Pancreas (tissue), 10 donors: ENCODE results near the gene KRTAP10-12. TPM values are rescaled to one million over a fixed set of nuclear protein-coding genes. Genes with fewer than 3 reads are reported as not detected.

Source experiments
- ATAC-seq, 4 donors: fragments of 200-7000 bp; cut with Tn5 transposase; one replicate each; pipeline versions ENCODE4 v1.8.0 to v1.9.1; 2020; ENCODE audit warnings: mild to moderate bottlenecking in 4 of 4, moderate library complexity in 4 of 4
- DNase-seq, 6 donors: peaks; one replicate each; pipeline ENCODE4 v3.0.0-alpha.2; 2020
- FAIRE-seq: peaks from 2 replicates; lab custom pipeline; 2012; peaks lifted over from hg19 to GRCh38; lab: Jason Lieb, UNC
- H3K27ac ChIP-seq, 4 donors: fragments of 200-600 bp; sonication (generic); 1 replicate in 3 of 4; 2 replicates in 1 of 4; pipeline versions ENCODE4 v1.5.0 to v1.8.0; 2020
- H3K27me3 ChIP-seq, 4 donors: fragments of 200-600 bp; one replicate each; pipeline ENCODE4 v1.8.0; 2021
- H3K36me3 ChIP-seq, 3 donors: fragments of 200-600 bp; sonication (generic) in 1 of 3; one replicate each; pipeline versions ENCODE4 v1.5.0 to v1.8.0; 2020 to 2021
- H3K4me1 ChIP-seq, 3 donors: fragments of 200-600 bp; one replicate each; pipeline ENCODE4 v1.8.0; 2021
- H3K4me3 ChIP-seq, 4 donors: fragments of 200-600 bp; sonication (generic) in 2 of 4; one replicate each; pipeline versions ENCODE4 v1.5.0 to v1.8.0; 2020 to 2021
- H3K9me3 ChIP-seq, 4 donors: fragments of 200-600 bp; one replicate each; pipeline ENCODE4 v1.8.0; 2021
- WGBS, 2 donors: extraction: QIAGEN DNeasy Blood & Tissue Kit; methylation state at CpG; one replicate each; pipeline ENCODE4 v1.1.7; 2013; 5-methylcytosine and 5-hydroxymethylcytosine counted together
- intact Hi-C, 3 donors: fragments of 100-400 bp; cut with DNase I; formaldehyde crosslinking; loops; one replicate each; pipeline versions ENCODE4 v1.11.1 to v1.14.2; 2022
- polyA plus RNA-seq, 2 donors: library from polyadenylated mRNA; stranded (reverse); fragments of 200-250 nt; gene quantifications; one replicate each; pipeline ENCODE4 v1.2.3, GENCODE V29; 2013
- total RNA-seq, 6 donors: library from RNA; stranded (reverse); fragmentation: NEBNext Ultra II Directional in 4 of 6; extraction: Animal tissue kit (Norgen Biotek cat#: 25700) in 4 of 6; gene quantifications; one replicate each; pipeline versions ENCODE4 v1.2.1 to v1.2.4, GENCODE V29; 2021 to 2023
- TF ChIP-seq, protein P1 (sequence below), 4 donors: fragments of 200-600 bp; sonication (generic) in 3 of 4; IDR thresholded peaks; one replicate each; pipeline versions ENCODE4 v1.5.0 to v1.8.0; 2021; ENCODE audit warnings: antibody characterized with exemption in 4 of 4
- donor health status: healthy with polysubstance abuse.
- donor health status: DM: no; HTN: no; CAD: no; lungs with moderate emphysema.
- donor health status: DM: no; HTN: no; CAD: no.
- donor health status: control.
- donor health status: control.
- donor health status: Bipolar disorder and iron deficiency.
- donor health status: DM: yes; HTN: yes; CAD: no.
- donor health status: DM: no; HTN: no; CAD: no.
- donor health status: DM: no; HTN: no; CAD: no.
- donor health status: DM: yes; HTN: yes; CAD: no.

KRTAP10-12 gene
- total and polyA plus RNA-seq, 8 donors: not detected

DNA sequence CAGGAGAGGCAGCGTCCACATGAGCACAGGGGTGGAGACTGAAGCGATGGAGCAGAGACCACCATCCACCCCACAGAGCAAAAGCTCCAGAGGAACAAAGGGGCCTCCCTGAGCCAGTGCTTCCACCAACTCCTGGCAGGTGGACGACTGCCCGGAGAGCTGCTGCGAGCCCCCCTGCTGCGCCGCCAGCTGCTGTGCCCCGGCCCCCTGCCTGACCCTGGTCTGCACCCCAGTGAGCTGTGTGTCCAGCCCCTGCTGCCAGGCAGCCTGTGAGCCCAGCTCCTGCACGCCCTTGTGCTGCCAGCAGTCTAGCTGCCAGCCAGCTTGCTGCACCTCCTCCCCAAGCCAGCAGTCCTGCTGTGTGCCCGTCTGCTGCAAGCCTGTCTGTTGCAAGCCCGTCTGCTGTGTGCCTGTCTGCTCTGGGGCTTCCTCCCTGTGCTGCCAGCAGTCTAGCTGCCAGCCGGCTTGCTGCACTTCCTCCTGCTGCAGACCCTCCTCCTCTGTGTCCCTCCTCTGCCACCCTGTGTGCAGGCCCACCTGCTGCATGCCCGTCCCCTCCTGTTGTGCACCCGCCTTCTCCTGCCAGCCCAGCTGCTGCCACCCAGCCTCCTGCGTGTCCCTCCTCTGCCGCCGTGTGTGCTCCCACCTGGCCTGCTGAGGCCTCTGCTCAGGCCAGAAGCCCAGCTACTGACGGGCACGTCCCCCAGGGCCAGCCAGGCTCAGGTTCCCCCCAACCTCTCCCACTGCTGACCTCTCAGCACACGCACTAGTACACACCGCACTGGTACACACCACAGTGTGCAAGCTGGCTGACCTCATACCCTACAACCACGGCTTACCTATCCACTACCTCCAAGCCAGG is 5.4 kb downstream of the KRTAP10-12 start:
- no peaks in the 10 kb centered on the region for H3K4me1 ChIP-seq
- intact Hi-C loops: no loop called here
- ATAC-seq (no peak), DNase-seq (peak in 1 of 6 donors; percentile 50), FAIRE-seq (no peak)
- TF ChIP-seq, protein P1, sequence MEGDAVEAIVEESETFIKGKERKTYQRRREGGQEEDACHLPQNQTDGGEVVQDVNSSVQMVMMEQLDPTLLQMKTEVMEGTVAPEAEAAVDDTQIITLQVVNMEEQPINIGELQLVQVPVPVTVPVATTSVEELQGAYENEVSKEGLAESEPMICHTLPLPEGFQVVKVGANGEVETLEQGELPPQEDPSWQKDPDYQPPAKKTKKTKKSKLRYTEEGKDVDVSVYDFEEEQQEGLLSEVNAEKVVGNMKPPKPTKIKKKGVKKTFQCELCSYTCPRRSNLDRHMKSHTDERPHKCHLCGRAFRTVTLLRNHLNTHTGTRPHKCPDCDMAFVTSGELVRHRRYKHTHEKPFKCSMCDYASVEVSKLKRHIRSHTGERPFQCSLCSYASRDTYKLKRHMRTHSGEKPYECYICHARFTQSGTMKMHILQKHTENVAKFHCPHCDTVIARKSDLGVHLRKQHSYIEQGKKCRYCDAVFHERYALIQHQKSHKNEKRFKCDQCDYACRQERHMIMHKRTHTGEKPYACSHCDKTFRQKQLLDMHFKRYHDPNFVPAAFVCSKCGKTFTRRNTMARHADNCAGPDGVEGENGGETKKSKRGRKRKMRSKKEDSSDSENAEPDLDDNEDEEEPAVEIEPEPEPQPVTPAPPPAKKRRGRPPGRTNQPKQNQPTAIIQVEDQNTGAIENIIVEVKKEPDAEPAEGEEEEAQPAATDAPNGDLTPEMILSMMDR (IDR thresholded peaks at IDR 0.05): no peak
- WGBS, 2 donors: 51 to 68% methylated on average over 18 to 22 of the region's 22 CpGs
- no peaks in the 10 kb centered on the region for H3K9me3 ChIP-seq
- H3K27me3 ChIP-seq: peaks cover 0 to 18% (median 4%) of the 10 kb centered on the region in 4 donors
- H3K36me3 ChIP-seq: no peaks in the 10 kb centered on the region
- H3K27ac ChIP-seq: no peak overlapping the region
- no peak overlapping the region for H3K4me3 ChIP-seq

DNA sequence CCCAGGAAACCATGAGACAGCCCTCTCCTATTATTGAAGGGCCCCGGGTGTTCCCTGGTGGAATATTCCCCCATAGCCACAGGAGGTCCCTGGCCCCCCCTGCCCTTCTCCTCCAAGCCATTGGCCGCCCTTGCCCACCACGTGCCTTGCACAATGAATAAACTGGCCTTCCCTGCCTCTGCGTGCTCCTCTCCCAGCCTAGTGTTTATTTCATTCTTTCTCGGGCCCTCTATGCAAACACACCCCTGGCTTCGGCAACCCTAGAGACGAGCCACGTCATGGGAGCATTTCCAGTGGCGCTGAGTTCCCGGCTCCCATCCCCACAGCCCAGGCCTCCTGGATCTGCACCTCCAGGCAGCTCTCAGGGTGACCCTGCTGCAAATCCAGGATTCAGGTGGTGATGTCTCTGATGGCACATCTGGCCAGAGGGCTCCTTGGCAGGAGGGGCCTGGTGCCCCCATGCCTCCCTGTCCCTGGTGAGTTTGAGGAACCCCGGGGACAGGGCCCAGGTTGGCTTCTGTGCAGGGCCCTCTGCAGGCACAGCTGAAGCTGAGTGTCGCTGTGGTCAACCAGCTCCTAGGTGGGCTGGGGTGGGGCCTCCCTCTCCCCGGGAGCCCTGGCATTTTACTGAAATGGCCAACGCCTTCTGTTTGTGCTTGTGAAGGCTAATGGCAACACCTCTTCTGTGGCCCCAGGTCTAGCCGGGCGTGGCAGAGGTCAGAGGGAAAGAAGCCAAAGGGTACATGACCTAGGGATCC is 6.2 kb downstream of the KRTAP10-12 start:
- WGBS, 2 donors: 35 to 42% methylated on average over 16 of the region's 16 CpGs
- H3K27me3 ChIP-seq: peaks cover 0 to 18% (median 4%) of the 10 kb centered on the region in 4 donors
- no peak overlapping the region for H3K27ac ChIP-seq
- no peak overlapping the region for H3K4me3 ChIP-seq
- no peaks in the 10 kb centered on the region for H3K4me1 ChIP-seq
- H3K36me3 ChIP-seq: no peaks in the 10 kb centered on the region
- H3K9me3 ChIP-seq: no peaks in the 10 kb centered on the region
- FAIRE-seq (no peak), DNase-seq (no peak), ATAC-seq (peak in 2 of 4 donors; percentile 61 to 70)
- TF ChIP-seq, protein P1 (IDR thresholded peaks at IDR 0.05): no peak
- intact Hi-C loops: no loop called here

DNA sequence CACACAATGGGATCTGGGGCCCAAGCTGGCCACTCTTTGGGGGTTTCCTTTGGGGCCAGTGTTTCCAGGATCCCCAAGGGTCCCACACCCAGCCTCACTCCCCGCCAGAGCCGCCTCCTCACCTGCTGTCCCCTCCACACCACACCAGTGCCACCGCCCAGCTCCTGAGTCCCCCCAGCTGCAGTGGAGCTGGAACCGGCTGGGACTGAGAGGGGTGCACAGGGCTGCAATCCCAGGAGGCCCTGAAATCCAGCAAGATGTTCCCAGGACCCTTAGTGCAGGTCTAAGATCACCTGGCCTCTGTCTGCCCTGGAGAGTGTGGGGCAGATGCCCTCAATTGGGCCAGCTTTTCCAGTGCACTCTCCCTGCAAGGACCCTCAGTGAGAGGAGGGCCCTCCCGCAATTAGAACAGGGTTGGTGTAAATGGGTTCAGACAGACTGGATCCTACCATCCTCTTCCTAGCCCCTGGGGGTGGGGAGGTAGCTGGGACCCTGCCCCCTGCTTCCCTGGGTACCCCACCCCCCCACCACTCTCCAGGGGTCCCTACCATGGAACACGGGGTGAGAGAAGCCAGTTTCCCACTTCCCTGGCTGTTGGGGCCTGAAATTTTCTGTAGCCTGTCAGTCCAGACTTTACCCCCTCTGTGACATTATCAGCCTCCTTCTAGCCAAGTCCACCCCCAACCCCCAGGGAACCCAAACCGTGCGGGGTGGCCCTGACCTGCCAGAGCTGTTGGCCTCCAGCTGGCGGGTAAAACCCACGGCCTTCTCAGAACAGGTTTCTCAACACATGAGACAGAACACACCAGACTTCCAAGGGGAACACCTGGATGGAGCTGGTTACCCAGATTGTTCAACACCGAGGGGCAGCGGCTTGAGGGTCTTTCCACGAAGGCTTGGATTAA is 7.0 kb downstream of the KRTAP10-12 start:
- peak in 1 of 6 donors; percentile 53 for DNase-seq
- H3K4me1 ChIP-seq: no peaks in the 10 kb centered on the region
- FAIRE-seq: no peak

DNA sequence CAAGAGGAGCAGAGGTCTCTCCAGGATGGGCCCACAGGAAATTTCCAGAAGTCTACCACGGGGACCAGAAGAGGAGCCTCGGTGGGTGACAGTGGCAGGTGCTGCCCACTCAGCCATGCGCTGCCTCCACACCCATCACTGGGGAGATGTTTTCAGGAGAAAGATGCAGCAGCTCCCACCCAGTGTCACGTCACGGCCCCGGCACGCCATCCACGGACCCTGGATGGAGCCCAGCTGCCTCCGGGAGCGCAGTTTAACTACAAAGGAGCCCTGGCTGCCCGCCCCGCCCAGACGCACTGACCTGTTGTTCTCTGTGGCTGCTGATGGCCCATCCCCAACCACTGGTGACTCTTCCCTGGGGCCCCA is 7.6 kb downstream of the KRTAP10-12 start:
- no peak overlapping the region for H3K4me3 ChIP-seq
- H3K27me3 ChIP-seq: peaks cover 0 to 14% (median 4%) of the 10 kb centered on the region in 4 donors
- DNase-seq (no peak), ATAC-seq (no peak), FAIRE-seq (no peak)
- no peaks in the 10 kb centered on the region for H3K4me1 ChIP-seq
- no peak overlapping the region for H3K27ac ChIP-seq
- TF ChIP-seq, protein P1 (IDR thresholded peaks at IDR 0.05): no peak
- intact Hi-C loops: no loop called here
- no peaks in the 10 kb centered on the region for H3K36me3 ChIP-seq
- 32 to 36% methylated on average over 13 of the region's 13 CpGs for whole genome bisulfite sequencing, 2 donors
- H3K9me3 ChIP-seq: no peaks in the 10 kb centered on the region

More for the DNA sequence above, 7.0 kb downstream of the KRTAP10-12 start:
- Histone ChIP-seq H3K27me3 (peaks cover 0 to 13% (median 4%) of the 10 kb centered on the region in 4 donors), H3K27ac (no peak overlapping the region), H3K4me3 (no peak overlapping the region), H3K9me3 (no peaks in the 10 kb centered on the region), H3K36me3 (no peaks in the 10 kb centered on the region)
- TF ChIP-seq, protein P1 (IDR thresholded peaks at IDR 0.05): no peak
- intact Hi-C loops: no loop called here
- ATAC-seq: no peak
- WGBS, 2 donors: 34 to 35% methylated on average over 13 of the region's 13 CpGs
